HFF-Myc (cell line): Measurements from ENCODE around the gene SPOUT1.

Source experiments
- DNase-seq: peaks from one replicate; pipeline ENCODE4 v3.0.0-alpha.2; 2011; ENCODE audit warnings: low read depth; ENCODE audit errors: extremely low read depth
- H3K4me3 ChIP-seq: replicated peaks from 2 replicates; pipeline ENCODE4 v1.5.1; 2011; ENCODE audit warnings: low read depth, mild to moderate bottlenecking, control low read depth, low read length
- CTCF ChIP-seq: IDR thresholded peaks from 2 replicates; pipeline ENCODE4 v1.5.1; 2012; ENCODE audit warnings: mild to moderate bottlenecking, low read depth, low read length, control low read depth; ENCODE audit errors: missing control alignments

SPOUT1 gene

GRCh38 chr9:128792978-128793686, 36.5 kb downstream of the SPOUT1 start:
- no peak for TF ChIP-seq CTCF
- DNase-seq, result no peak
- no peak overlapping the region for H3K4me3 ChIP-seq

GRCh38 chr9:128792134-128792533, 37.5 kb downstream of the SPOUT1 start:
- no peak for DNase-seq
- no peak overlapping the region for H3K4me3 ChIP-seq
- TF ChIP-seq CTCF, result no peak

- TF ChIP-seq CTCF, result no peak
- no peak overlapping the region for H3K4me3 ChIP-seq
- DNase-seq, result no peak
Measured at GRCh38 chr9:128790536-128790935, 39.1 kb downstream of the SPOUT1 start.

GRCh38 chr9:128788445-128788844, 41.1 kb downstream of the SPOUT1 start:
- peak overlapping the region; percentile 59 for H3K4me3 ChIP-seq
- TF ChIP-seq CTCF, result no peak

GRCh38 chr9:128787659-128788058, 41.9 kb downstream of the SPOUT1 start:
- peak overlapping the region; percentile 59 for H3K4me3 ChIP-seq
- TF ChIP-seq CTCF, result no peak
- no peak for DNase-seq

More at GRCh38 chr9:128788445-128788844, 41.1 kb downstream of the SPOUT1 start:
- no peak for DNase-seq

DNA sequence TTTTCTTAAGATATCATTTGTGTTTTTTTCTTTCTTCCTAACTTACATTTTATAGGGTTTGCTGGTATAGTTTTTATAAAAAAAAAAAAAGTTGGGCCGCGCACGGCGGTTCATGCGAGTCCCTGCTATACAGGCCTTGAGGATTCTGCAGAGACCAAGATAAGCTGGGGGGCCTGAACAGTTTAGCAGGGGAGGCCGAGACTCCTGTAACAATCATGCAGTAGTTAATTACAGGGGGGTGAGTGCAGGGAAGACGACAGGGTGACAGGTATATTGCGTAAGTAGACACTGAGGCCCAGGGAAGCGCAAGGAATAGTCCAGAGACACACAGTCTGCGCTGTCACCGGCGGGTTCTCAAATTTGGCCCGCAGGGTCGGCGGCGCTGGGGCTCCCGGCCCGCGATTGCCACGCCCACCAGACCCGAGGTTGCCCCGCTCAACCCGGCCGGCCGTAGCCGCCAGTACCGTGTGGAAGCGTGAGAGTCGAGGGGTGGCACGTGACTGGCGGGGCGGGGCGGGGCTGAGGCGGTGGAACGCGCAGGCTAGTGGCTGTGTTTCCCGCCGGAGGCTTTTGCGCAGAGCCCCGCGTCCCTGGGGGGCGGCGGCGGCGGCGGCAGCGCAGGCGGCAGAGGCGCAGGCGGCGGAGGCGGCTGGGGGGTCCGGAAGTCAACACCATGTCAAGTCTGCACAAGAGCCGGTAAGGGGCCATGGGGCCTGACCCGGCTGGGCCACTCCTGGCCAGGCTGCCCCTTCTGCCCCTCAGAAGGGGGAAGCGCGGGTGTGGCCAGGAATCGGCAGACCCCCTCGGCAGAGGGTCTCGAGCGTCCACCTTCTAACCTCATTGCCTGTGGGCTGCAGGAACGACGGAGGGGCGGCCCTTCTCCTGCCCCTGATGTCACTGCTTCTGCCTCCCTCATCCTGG, 42.7 kb downstream of the SPOUT1 start, which contains the start of gene TBC1D13:
Gene TBC1D13, plus strand, starts transcription at position 573 of the 921 bp plus-strand sequence. Its CDS starts 101 bp downstream, at position 674.
- DNase-seq, result peak; percentile 21
- H3K4me3 ChIP-seq, result peak within 1 kb of the TSS; percentile 59
- no peak for TF ChIP-seq CTCF
